ENCODE results near the gene DEDD2. TPM values are rescaled to one million over a fixed set of nuclear protein-coding genes. Genes with fewer than 3 reads are reported as not detected.

DEDD2 gene
- total RNA-seq, 4 donors from 2014 or later: 20.6 to 60.2 (median 51.6) TPM

DNA sequence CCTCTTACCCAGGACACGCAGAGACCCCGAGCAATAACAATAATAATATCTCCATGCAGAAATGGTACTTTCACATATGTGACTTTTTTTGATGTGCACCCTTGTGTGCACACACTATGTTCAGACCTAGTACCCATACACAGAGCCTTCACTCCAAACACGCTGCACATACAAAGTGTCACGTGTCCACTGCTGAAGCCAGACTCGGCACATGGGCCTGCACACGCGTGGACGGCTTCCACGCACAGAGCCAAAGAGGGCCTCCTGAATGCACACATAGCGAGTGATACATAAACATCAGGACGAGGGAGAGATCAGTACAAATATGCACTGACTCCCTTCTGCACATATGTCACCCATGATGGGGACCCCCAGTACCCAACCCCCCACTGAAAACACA, 43.3 kb downstream of the DEDD2 start:
- Histone ChIP-seq H3K27ac (no peak overlapping the region), H3K36me3 (no peaks in the 10 kb centered on the region), H3K9me3 (no peaks in the 10 kb centered on the region), H3K4me1 (peaks cover 0 to 15% (median 12%) of the 10 kb centered on the region in 4 donors), H3K4me3 (no peak overlapping the region), H3K27me3 (peaks cover 0 to 10% of the 10 kb centered on the region in 2 donors)
- DNase-seq: no peak
- TF ChIP-seq POLR2A (IDR thresholded peaks at IDR 0.05): no peak
- TF ChIP-seq, protein P1, sequence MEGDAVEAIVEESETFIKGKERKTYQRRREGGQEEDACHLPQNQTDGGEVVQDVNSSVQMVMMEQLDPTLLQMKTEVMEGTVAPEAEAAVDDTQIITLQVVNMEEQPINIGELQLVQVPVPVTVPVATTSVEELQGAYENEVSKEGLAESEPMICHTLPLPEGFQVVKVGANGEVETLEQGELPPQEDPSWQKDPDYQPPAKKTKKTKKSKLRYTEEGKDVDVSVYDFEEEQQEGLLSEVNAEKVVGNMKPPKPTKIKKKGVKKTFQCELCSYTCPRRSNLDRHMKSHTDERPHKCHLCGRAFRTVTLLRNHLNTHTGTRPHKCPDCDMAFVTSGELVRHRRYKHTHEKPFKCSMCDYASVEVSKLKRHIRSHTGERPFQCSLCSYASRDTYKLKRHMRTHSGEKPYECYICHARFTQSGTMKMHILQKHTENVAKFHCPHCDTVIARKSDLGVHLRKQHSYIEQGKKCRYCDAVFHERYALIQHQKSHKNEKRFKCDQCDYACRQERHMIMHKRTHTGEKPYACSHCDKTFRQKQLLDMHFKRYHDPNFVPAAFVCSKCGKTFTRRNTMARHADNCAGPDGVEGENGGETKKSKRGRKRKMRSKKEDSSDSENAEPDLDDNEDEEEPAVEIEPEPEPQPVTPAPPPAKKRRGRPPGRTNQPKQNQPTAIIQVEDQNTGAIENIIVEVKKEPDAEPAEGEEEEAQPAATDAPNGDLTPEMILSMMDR (IDR thresholded peaks at IDR 0.05): no peak

DNA sequence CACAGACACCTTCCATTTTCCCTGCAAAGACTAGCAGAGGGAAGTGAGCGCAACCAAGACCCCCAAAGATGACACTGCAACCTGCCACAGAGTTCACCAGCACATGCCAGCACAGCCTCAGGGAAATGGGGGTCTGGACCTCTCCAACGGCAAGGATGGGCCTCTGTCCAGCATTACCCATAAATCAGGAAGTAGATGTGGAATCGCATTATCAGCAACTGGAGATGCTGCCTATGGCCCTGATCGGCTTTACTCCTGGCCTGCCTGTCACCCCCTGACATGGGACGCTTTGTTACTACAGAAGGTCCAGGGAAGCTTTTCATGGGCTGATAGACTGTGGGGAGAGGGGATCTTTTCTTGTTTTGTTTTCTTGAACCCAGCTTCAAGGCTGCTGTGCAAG, 43.8 kb downstream of the DEDD2 start:
- Histone ChIP-seq H3K4me3 (no peak overlapping the region), H3K4me1 (peaks cover 0 to 15% (median 12%) of the 10 kb centered on the region in 4 donors), H3K27ac (no peak overlapping the region), H3K27me3 (peaks cover 0 to 10% of the 10 kb centered on the region in 2 donors), H3K36me3 (no peaks in the 10 kb centered on the region), H3K9me3 (no peaks in the 10 kb centered on the region)
- DNase-seq: no peak
- no peak for TF ChIP-seq POLR2A (IDR thresholded peaks at IDR 0.05)
- TF ChIP-seq, protein P1 (IDR thresholded peaks at IDR 0.05): no peak

DNA sequence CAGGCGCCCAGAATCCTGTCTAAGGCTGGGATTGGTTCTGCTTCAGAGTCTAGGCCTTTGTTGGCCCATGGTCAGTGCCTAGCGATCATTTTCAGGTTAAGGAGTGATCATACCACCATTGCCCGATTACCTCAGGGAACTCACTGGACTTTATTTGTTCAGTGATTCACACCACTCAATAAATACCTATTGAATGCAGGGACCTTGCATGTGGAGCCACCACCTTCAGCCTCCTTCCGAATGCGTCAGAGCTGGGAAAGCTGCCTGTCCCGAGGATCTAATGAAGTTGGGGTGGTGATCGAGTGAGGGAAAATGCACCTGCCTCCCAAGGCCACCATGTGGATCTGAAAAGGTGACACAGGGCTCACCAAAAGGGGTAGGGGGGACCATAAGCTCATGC, 45.2 kb downstream of the DEDD2 start:
- H3K36me3 ChIP-seq: no peaks in the 10 kb centered on the region
- no peaks in the 10 kb centered on the region for H3K9me3 ChIP-seq
- H3K27ac ChIP-seq: no peak overlapping the region
- H3K4me3 ChIP-seq: no peak overlapping the region
- TF ChIP-seq, protein P1 (IDR thresholded peaks at IDR 0.05): no peak
- TF ChIP-seq POLR2A (IDR thresholded peaks at IDR 0.05): no peak
- H3K27me3 ChIP-seq: peaks cover 0 to 3% of the 10 kb centered on the region in 2 donors
- no peak for DNase-seq
- H3K4me1 ChIP-seq: peaks cover 0 to 15% (median 10%) of the 10 kb centered on the region in 4 donors

DNA sequence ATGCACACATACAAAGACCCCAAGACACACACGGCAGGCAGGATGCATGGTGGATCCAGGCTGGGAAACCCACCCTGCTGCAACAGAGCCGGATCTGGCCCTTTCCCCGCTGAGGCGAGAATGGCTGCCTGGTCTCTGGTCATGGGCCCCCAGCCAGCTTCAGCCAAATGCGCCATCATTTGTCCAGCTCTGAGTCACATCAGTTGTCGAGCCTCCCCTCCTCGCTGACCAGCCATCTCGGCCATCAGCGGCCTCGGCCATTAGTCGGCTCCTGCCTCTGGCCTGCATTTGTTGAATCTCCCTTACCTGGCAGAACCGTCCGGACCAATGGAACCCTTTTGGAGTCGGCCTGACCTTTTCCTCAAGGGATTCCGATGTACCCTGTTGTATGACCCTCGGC, 46.8 kb downstream of the DEDD2 start:
- Histone ChIP-seq H3K9me3 (no peaks in the 10 kb centered on the region), H3K36me3 (no peaks in the 10 kb centered on the region), H3K27ac (no peak overlapping the region), H3K4me1 (peaks cover 0 to 3% (median 1%) of the 10 kb centered on the region in 4 donors), H3K27me3 (no peaks in the 10 kb centered on the region), H3K4me3 (no peak overlapping the region)
- TF ChIP-seq, protein P1 (IDR thresholded peaks at IDR 0.05): no peak
- no peak for TF ChIP-seq POLR2A (IDR thresholded peaks at IDR 0.05)
- no peak for DNase-seq

DNA sequence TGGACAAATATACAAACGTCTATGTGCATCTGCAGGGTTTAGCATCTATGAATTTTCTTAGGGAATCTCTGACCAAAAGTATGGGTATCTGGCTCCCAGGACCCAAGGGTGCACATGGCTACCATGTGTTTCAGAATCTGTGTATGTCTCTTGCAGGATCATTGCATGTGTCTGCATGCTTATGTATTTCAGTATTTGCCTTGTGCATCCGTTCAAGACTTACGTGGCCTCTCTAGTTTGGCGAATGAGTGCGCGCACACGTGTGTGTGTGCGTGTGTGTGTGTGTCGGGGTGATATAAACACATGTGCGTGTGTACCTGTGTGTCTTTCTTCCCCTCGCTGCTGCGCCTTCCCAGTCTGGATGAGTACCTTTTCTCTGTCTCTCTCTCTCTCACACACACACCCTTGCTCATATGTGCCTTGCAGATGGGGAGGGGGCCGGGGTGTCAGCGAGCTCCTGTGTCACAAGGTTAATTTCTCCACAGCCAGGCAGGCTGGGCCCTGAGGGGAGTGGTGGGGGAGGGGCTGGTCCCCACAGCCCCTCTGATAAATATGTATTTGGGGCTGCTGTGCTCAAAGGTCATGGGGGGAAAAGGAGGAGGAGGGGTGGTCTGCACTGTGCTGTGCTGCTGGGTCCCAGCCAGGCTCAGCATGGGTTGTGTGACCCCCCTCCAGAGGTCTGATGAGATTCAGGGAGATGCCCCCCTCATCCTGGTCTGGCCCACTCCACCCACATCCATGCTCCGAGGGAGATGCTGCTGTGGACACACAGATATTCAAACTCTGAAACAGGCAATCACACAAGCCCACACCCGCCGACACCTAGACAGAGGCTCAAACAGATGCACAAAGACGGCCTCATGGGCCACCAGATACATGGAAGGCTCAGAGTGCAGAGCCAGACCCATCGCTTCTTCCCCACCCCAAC, 47.7 kb downstream of the DEDD2 start:
- Histone ChIP-seq H3K4me3 (no peak overlapping the region), H3K27ac (no peak overlapping the region), H3K36me3 (no peaks in the 10 kb centered on the region), H3K27me3 (no peaks in the 10 kb centered on the region), H3K9me3 (no peaks in the 10 kb centered on the region), H3K4me1 (no peaks in the 10 kb centered on the region)
- no peak for TF ChIP-seq POLR2A (IDR thresholded peaks at IDR 0.05)
- DNase-seq: no peak

DNA sequence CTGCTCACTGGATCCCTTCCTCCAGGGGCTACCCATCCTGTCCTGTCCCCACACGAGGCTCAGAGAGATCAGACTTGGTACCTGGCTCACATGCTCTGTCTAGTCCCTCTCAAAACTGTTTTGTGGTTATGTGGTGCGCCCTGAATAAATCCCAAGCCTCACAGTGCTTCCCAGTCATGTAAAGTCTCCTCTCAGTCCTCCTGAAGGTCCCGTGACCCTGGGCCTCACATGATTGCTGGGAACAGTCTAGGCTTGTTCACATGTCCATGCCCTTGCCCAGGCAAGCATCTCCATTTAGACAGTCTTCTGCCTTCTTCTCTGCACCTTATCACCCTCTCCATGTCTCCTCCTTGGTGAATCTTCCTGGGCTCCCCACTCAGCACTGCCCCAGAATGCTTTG, 49.3 kb downstream of the DEDD2 start:
- Histone ChIP-seq H3K27ac (no peak overlapping the region), H3K36me3 (no peaks in the 10 kb centered on the region), H3K4me1 (no peaks in the 10 kb centered on the region), H3K9me3 (no peaks in the 10 kb centered on the region), H3K27me3 (no peaks in the 10 kb centered on the region), H3K4me3 (no peak overlapping the region)
- no peak for DNase-seq
- TF ChIP-seq, protein P1 (IDR thresholded peaks at IDR 0.05): no peak
- TF ChIP-seq POLR2A (IDR thresholded peaks at IDR 0.05): no peak
